GM18517 (cell line): Measurements from ENCODE around the gene CSNK2B.

Experiments used
- ATAC-seq: cut with Tn5 transposase; IDR thresholded peaks from one replicate; pipeline ENCODE4 v1.9.1; 2021; ENCODE audit warnings: mild to moderate bottlenecking, moderate library complexity; ENCODE audit not compliant: unreplicated experiment

Gene CSNK2B

GRCh38 chr6:31665501-31666336 is at the start of gene CSNK2B:
Gene CSNK2B, plus strand, starts transcription at chr6:31666080. Its CDS starts 752 bp downstream, at chr6:31666832.
- peak; percentile 81 for ATAC-seq

DNA sequence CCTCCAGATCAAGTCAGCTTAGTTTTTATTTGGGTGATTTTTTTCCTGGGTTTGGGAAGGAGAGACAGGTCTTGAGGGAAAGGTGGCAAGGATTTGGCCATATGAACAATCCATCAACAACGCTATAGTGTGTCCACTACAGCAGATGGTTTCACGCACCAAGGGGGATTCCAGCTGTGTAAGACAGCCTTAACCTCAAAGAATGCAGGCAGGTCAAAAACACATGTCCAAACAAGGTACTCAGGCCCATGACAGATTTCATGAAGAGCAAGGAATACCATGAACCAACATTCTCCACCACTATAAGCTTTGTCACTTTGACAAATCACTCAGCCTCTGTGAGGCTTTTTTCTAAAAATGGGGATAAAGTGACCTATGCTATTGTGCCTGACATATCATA is 48.9 kb upstream of the CSNK2B start:
- ATAC-seq = no peak

- ATAC-seq = peak; percentile 76
These were observed 45.9 kb upstream of the CSNK2B start for GRCh38 chr6:31619805-31620585.

DNA sequence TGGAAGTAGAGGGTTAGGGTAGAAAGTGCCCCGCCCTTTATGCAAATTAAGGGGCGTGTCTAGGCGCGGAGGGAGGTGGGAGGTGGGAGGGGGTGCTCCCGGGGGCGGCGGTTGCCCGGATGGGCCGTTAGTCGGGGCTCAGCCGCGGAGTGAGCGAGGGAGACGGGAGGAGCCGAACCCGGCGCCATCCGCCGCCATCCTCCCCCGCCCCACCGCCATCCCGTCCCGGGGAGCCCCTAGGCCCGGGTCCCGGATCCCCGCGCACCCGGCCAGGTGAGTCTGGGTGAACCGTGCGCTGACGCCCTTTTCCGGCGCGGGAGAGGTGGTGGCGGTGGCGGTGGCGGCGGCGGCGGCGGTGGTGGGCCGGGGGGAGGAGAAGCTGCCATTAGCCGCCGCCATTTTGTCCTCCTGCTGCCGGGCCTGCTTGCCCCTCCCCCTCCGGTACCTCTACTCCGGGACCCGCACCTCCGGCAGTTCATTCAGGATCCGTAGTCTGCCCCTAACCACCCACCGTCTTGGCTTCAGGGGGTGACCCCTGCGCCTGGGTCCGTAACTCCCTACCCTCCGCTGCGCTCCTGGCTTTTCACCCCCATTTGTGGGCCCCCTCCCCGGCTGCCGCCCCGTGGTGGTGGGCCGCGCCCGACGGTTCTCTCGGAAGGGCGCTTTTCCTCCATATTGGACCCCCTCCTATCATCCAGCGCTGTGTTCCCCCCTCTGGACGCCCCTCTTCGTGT is 45.1 kb upstream of the CSNK2B start, which contains the start of gene PRRC2A:
TSS of gene PRRC2A (plus strand) at position 130 of the 734 bp plus-strand sequence. CDS start 2,075 bp downstream, outside the sequence.
- peak; percentile 26 for ATAC-seq

DNA sequence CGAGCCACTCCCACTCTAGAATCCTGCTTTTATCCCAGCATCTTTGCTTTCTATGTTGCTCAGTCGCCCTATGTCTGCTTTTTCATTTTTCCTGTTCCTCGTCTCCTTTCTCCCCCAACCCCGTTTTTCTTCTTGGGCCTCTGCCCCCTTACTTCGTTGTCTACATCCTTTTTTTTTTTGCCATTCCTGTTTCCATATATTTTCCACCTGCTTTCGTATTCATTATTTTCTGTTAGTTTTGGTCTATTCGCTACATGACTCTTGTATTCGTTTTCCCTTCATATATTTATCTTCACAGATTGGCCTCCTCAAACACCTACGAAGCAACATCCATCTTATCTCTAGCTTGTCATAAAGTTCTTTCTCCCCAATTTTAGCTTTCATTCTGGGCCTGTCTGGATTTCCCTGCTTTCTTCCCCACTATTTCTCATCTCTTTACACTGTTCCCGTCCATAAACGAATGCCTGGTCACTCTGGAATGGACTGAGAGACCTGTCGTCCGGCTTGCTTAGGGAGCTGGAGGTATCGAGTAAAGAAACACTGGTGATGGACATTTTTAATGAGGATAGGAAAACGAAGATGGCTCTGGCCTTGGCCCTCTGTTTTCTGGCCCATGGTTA is 44.5 kb upstream of the CSNK2B start:
- ATAC-seq = no peak

DNA sequence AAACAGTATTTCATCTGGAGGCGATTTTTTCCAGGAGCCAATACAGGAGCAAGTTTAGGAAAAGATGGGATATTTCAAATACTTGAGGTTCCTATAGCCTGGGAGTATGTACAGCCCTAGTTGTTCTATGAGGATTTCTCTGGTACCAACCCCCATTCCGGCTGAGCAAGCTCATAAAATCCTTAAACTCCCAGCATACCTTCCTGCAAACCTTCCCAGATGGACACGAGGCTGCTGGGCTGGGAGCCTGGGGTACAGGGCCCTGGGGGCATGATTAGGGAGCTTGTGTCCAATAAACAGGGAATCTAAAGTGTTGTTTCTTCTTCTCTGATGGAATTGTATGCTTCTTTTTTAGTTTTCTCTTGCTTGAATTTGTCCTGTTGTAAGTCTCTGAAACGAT is 43.9 kb upstream of the CSNK2B start:
- ATAC-seq = no peak

DNA sequence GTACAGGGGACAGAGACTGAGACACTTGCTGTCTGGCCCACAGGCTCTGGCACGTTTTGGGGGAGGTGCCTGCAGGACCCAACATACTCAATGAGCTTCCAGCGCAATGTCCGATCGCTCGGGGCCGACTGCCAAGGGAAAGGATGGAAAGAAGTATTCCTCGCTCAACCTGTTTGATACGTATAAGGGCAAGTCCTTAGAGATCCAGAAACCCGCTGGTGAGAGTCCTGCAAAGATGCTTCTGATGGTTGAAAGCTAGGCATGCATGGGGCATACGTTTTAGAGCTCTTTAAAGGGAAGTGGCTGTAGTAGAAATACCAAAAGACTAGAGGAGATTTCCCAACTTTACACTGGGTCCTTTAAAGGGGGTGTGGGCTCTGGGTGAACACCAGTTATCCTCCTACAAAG is 43.2 kb upstream of the CSNK2B start:
- no peak for ATAC-seq

DNA sequence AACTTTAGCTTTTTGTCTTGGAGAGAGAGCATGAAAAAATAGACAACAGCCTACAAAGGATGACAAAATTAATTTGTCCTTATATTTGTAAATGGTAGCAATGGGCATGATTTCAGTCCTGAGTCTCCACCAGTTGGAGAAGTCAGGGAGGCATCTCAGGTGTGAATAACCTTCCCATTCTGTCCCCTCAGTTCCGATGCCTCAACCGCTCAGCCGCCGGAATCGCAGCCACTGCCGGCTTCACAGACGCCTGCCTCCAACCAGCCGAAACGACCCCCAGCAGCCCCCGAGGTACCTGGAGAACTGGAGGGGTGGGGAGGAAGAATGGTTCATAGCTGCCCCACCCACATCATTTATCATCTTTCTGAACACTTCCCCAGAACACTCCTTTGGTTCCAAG is 41.8 kb upstream of the CSNK2B start:
- ATAC-seq = no peak

GRCh38 chr6:31626952-31627351 is 38.9 kb upstream of the CSNK2B start:
- ATAC-seq = no peak

DNA sequence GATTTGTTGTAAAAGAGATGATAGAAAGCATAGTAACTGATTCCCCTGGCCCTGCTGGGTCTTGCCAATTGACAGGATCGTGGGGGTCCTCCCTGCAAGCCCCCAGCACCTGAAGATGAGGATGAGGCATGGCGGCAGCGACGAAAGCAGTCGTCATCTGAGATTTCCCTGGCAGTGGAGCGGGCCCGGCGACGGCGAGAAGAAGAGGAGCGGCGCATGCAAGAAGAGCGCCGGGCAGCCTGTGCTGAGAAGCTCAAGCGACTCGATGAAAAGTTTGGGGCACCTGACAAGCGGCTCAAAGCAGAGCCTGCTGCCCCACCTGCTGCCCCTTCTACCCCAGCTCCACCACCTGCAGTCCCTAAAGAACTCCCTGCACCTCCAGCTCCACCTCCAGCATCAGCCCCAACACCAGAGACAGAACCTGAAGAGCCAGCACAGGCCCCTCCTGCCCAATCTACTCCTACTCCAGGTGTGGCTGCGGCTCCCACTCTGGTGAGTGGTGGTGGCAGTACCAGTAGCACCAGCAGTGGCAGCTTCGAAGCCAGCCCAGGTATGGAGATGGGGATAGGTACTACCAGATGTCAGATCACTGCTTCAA is 38.1 kb upstream of the CSNK2B start:
- ATAC-seq = no peak

GRCh38 chr6:31629014-31629413 is 36.9 kb upstream of the CSNK2B start:
- no peak for ATAC-seq

- no peak for ATAC-seq
These were observed 35.5 kb upstream of the CSNK2B start for GRCh38 chr6:31630177-31630934.

- no peak for ATAC-seq
These were observed 34.7 kb upstream of the CSNK2B start for GRCh38 chr6:31631209-31631608.

- no peak for ATAC-seq
These were observed 34.1 kb upstream of the CSNK2B start for GRCh38 chr6:31631681-31632278.

GRCh38 chr6:31632279-31632946 is 33.5 kb upstream of the CSNK2B start:
- no peak for ATAC-seq

- no peak for ATAC-seq
These were observed 32.4 kb upstream of the CSNK2B start for GRCh38 chr6:31633447-31633846.

- no peak for ATAC-seq
These were observed 31.7 kb upstream of the CSNK2B start for GRCh38 chr6:31634131-31634530.

- no peak for ATAC-seq
These were observed 30.8 kb upstream of the CSNK2B start for GRCh38 chr6:31634969-31635575.
